Right ventricle myocardium superior (tissue), 1 donor: ENCODE data around the gene GRM6. TPM values are rescaled to one million over a fixed set of nuclear protein-coding genes. Genes with fewer than 3 reads are reported as not detected.

Experiments used
- ATAC-seq: fragments of 200-7000 bp; cut with Tn5 transposase; one replicate; pipeline ENCODE4 v1.9.1; 2020; ENCODE audit warnings: mild to moderate bottlenecking; ENCODE audit not compliant: poor library complexity
- DNase-seq: peaks from one replicate; pipeline ENCODE4 v3.0.0-alpha.2; 2020
- intact Hi-C: fragments of 100-400 bp; cut with DNase I; formaldehyde crosslinking; loops from one replicate; pipeline ENCODE4 v1.11.2; 2022
- long read RNA-seq: library from polyadenylated mRNA; unstranded; transcript quantifications from one replicate; pipeline ENCODE4 v2.0.0, GENCODE V29; 2021
- total RNA-seq: library from RNA; stranded (reverse); fragmentation: NEBNext Ultra II Directional; extraction: Animal tissue kit (Norgen Biotek cat#: 25700); gene quantifications from one replicate; pipeline ENCODE4 v1.2.1, GENCODE V29; 2021
- donor health status: DM: no; HTN: yes; CAD: no; lungs with severe emphysema.

Gene GRM6
- not detected for total RNA-seq
- long read RNA-seq: 0 reads

- ATAC-seq: no peak
Measured at GRCh38 chr5:178994580-178995340, at the start of gene GRM6. Gene GRM6 (minus strand): TSS chr5:178995320. CDS start chr5:178994944, 376 bp downstream.

GRCh38 chr5:179044765-179045164, 49.6 kb upstream of the GRM6 start:
- no peak for ATAC-seq
- DNase-seq: no peak
- intact Hi-C loops: no loop called here

More at GRCh38 chr5:178994580-178995340, at the start of gene GRM6:
- intact Hi-C loops: no loop called here
- DNase-seq: no peak

DNA sequence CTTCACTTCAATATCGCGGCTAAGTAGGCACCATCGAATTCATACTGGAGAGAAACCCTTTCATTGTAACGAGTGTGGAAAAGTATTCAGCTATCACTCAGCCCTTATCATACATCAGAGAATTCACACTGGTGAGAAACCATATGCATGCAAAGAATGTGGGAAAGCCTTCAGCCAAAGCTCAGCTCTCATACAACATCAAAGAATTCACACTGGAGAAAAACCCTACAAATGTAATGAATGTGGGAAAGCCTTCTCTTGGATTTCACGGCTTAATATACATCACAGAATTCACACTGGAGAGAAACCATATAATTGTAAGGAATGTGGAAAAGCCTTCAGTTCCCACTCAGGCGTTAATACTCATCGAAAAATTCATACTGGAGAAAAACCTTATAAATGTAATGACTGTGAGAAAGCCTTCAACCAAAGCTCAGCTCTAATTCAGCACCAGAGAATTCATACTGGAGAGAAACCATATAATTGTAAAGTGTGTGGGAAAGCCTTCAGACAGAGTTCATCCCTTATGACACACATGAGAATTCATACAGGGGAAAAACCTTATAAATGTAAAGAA, 38.0 kb upstream of the GRM6 start:
- ATAC-seq (no peak), DNase-seq (no peak)
- intact Hi-C loops: no loop called here

GRCh38 chr5:179023528-179024189, 28.5 kb upstream of the GRM6 start, which contains the start of gene ZNF879:
Gene ZNF879 (plus strand): TSS chr5:179023804. CDS start chr5:179025005, 1,201 bp downstream.
- peak; percentile 100 for ATAC-seq
- intact Hi-C loops: loop anchor here (10.0 kb wide), 1 partner anchor 51 kb away; no protein-coding TSS in a partner anchor
- peak; percentile 97 for DNase-seq

GRCh38 chr5:179008667-179009066, 13.5 kb upstream of the GRM6 start:
- no peak for DNase-seq
- no peak for ATAC-seq
- intact Hi-C loops: no loop called here

GRCh38 chr5:179006564-179006963, 11.4 kb upstream of the GRM6 start:
- ATAC-seq (no peak), DNase-seq (no peak)
- intact Hi-C loops: no loop called here

DNA sequence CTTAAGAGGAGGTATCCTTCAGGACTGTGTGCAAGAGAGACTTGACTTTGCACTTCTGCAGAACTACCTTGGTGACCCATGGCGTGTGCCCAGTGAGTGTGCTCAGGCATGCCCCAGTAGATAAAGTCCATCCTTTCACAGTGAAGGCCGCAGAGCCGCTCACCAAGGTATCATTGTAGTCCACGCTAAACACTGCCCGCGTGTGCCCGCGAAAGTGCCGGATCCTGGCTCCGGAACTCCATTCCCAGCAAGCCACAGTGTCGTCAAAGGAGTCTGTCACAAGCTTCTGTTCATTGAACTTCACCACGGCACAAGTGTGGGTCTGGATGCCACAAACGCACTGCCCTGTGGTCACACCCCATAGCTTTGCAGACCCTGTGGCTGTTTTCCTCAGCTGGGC, 3.3 kb upstream of the GRM6 start:
- intact Hi-C loops: no loop called here
- ATAC-seq: no peak
- no peak for DNase-seq

- intact Hi-C loops: no loop called here
- ATAC-seq: no peak
- no peak for DNase-seq
Measured at GRCh38 chr5:178997191-178997590, 2.1 kb upstream of the GRM6 start.

- no peak for ATAC-seq
- intact Hi-C loops: no loop called here
- DNase-seq: no peak
Measured at GRCh38 chr5:178996156-178996555, 1.0 kb upstream of the GRM6 start.

DNA sequence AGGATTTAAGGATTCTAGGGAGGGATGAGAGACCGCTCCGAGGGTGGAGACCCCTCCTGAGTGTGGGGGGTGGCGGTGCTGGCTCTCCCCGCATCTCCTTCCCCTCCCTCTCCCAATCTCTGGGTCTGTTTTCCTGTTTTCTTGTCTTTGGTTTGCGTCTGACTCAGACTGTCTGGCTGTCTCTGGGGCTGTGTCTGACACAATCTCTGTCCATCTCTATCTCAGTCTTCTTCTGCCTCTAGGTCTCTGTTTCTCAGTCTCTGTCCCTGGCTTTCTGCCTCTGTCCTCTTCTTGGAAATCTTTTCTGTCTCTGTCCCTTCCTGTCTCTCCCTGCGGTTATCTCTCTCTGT, 196 bp upstream of the GRM6 start:
- DNase-seq (no peak), ATAC-seq (no peak)
- intact Hi-C loops: no loop called here

GRCh38 chr5:178993955-178994579, 1.1 kb downstream of the GRM6 start:
- DNase-seq: no peak
- intact Hi-C loops: no loop called here
- ATAC-seq: no peak

DNA sequence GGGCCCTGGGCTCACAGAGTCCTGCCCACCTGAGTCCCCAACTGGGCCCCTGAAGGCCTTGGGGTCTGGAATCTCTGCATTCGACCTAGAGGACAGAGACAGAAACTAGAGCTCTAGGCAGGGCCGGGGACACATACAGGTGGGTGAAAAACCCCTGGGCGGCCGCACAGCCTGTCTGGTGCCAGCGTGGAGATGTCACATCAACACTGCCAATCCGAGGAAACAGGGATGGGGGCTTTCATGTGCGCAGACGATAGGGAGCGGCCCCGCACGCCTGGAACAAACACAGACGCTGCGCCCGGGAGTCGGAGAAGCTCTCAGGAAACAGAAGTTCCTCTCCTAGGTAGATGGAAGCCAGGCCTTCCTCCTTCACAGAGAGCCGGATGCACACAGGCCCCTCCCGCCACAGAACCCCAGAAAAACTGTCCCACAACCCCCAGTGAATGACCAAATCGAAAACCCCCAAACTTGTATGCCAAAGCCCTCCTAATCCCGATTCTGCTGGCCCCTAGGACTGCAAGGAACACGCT, 1.8 kb downstream of the GRM6 start:
- ATAC-seq (no peak), DNase-seq (no peak)
- intact Hi-C loops: no loop called here

- intact Hi-C loops: no loop called here
- ATAC-seq (no peak), DNase-seq (no peak)
Measured at GRCh38 chr5:178992291-178992895, 2.7 kb downstream of the GRM6 start.

GRCh38 chr5:178991190-178992145, 3.7 kb downstream of the GRM6 start:
- intact Hi-C loops: no loop called here
- ATAC-seq (no peak), DNase-seq (no peak)

DNA sequence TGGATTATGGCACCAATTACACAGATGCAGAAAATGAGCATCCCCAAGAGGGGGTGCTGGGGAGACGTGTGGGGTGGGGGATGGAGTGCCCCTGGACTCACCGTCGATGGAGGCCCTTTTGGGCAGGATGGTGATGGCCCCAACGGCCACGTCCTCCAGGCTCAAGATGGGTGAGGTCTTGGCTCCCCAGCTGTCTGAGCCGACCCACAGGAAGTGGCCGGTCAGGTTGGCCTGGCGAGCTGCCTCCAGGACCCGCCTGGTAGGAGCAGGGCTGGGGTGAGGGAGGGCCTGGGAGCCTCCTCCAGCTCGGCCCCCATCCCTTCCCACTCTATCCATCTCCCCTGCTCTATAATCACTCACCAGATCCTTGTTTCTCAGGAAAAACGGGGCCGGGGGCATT, 4.6 kb downstream of the GRM6 start:
- ATAC-seq (no peak), DNase-seq (no peak)
- intact Hi-C loops: no loop called here

GRCh38 chr5:178989311-178989710, 5.8 kb downstream of the GRM6 start:
- no peak for ATAC-seq
- intact Hi-C loops: no loop called here
- DNase-seq: no peak

- no peak for ATAC-seq
- no peak for DNase-seq
- intact Hi-C loops: no loop called here
Measured at GRCh38 chr5:178988436-178989220, 6.5 kb downstream of the GRM6 start.
